WTC11 (cell line): ENCODE measurements around the gene ZNF516.

ENCODE experiments used
- ETV6 ChIP-seq: sonication (generic); formaldehyde crosslinking; IDR thresholded peaks from 2 replicates; pipeline ENCODE4 v1.8.1; 2022; ENCODE audit warnings: mild to moderate bottlenecking, missing genetic modification reagents
- FOXP1 ChIP-seq: sonication (generic); formaldehyde crosslinking; IDR thresholded peaks from 2 replicates; pipeline ENCODE4 v1.8.0; 2022; ENCODE audit warnings: missing genetic modification reagents, mild to moderate bottlenecking, moderate library complexity, borderline replicate concordance
- TCF7 ChIP-seq: sonication (generic); formaldehyde crosslinking; IDR thresholded peaks from 2 replicates; pipeline ENCODE4 v1.8.0; 2022; ENCODE audit warnings: mild to moderate bottlenecking, low read depth, missing genetic modification reagents, moderate library complexity
- TF ChIP-seq, protein P1 (sequence below): fragments of 200-600 bp; IDR thresholded peaks from 2 replicates; pipeline ENCODE4 v1.8.0; 2022; ENCODE audit warnings: antibody characterized with exemption
- TF ChIP-seq, protein P2 (sequence below): sonication (generic); formaldehyde crosslinking; IDR thresholded peaks from 2 replicates; pipeline ENCODE4 v1.8.0; 2022; ENCODE audit warnings: mild to moderate bottlenecking, missing genetic modification reagents
- TF ChIP-seq, protein P3 (sequence below): sonication (generic); formaldehyde crosslinking; conservative IDR thresholded peaks from 2 replicates; pipeline ENCODE4 v1.8.1; 2022; ENCODE audit warnings: mild to moderate bottlenecking, missing genetic modification reagents
- TF ChIP-seq, protein P4 (sequence below): sonication (generic); formaldehyde crosslinking; IDR thresholded peaks from 2 replicates; pipeline ENCODE4 v1.8.1; 2023; ENCODE audit warnings: mild to moderate bottlenecking, moderate library complexity, missing genetic modification reagents

DNA sequence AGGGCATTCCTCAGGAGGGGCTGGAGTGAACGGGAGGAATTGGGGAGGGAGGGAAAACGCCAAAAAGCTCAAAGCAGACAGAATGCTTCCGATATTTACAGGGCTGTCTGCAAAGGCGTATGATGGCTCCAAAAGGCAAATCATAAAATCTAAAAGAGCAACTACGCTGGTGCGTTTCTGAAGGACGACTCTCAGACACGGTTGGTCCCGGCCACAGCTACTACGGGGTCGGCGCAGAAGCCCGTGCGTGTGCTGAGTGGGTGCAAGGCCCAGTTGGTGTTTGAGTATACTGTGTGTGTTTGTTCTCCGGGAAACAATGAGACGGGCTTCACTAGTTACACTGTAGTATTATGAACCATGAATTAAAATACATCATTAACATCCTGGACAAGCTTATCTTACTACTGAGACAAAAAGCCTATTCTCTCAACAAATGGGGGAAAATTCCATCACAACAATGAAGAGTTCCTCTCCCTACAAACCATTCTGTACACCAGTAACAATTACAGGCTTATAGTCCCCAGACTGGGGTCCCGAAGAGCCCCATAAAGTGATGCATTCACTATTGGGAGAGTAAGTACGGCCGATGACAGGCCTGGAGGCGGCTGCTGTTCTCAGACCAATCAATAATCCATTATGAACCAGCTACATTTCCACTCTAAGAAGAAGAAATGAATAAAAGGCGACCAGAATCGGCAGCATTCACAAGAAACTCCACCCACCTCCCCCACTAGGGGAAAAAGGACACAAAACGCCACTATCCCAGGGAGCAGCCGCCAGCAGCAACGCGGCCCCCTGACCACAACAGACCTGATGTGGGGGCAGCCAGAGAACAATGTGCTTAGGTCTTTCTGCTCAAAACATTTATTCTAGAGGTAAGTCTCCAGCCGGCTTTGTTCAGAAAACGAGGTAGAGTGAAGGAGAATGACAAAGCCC is 43.4 kb downstream of the ZNF516 start:
- TF ChIP-seq TCF7 (CRISPR knock-in tag) (no peak), FOXP1 (CRISPR knock-in tag) (no peak), ETV6 (CRISPR knock-in tag) (no peak)
- TF ChIP-seq, protein P1, sequence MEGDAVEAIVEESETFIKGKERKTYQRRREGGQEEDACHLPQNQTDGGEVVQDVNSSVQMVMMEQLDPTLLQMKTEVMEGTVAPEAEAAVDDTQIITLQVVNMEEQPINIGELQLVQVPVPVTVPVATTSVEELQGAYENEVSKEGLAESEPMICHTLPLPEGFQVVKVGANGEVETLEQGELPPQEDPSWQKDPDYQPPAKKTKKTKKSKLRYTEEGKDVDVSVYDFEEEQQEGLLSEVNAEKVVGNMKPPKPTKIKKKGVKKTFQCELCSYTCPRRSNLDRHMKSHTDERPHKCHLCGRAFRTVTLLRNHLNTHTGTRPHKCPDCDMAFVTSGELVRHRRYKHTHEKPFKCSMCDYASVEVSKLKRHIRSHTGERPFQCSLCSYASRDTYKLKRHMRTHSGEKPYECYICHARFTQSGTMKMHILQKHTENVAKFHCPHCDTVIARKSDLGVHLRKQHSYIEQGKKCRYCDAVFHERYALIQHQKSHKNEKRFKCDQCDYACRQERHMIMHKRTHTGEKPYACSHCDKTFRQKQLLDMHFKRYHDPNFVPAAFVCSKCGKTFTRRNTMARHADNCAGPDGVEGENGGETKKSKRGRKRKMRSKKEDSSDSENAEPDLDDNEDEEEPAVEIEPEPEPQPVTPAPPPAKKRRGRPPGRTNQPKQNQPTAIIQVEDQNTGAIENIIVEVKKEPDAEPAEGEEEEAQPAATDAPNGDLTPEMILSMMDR: no peak
- TF ChIP-seq, protein P2, sequence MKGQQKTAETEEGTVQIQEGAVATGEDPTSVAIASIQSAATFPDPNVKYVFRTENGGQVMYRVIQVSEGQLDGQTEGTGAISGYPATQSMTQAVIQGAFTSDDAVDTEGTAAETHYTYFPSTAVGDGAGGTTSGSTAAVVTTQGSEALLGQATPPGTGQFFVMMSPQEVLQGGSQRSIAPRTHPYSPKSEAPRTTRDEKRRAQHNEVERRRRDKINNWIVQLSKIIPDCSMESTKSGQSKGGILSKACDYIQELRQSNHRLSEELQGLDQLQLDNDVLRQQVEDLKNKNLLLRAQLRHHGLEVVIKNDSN (CRISPR knock-in tag): no peak
- TF ChIP-seq, protein P3, sequence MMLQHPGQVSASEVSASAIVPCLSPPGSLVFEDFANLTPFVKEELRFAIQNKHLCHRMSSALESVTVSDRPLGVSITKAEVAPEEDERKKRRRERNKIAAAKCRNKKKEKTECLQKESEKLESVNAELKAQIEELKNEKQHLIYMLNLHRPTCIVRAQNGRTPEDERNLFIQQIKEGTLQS (CRISPR knock-in tag): no peak
- TF ChIP-seq, protein P4, sequence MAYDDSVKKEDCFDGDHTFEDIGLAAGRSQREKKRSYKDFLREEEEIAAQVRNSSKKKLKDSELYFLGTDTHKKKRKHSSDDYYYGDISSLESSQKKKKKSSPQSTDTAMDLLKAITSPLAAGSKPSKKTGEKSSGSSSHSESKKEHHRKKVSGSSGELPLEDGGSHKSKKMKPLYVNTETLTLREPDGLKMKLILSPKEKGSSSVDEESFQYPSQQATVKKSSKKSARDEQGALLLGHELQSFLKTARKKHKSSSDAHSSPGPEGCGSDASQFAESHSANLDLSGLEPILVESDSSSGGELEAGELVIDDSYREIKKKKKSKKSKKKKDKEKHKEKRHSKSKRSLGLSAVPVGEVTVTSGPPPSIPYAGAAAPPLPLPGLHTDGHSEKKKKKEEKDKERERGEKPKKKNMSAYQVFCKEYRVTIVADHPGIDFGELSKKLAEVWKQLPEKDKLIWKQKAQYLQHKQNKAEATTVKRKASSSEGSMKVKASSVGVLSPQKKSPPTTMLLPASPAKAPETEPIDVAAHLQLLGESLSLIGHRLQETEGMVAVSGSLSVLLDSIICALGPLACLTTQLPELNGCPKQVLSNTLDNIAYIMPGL (CRISPR knock-in tag): no peak
